ENCODE data around the gene THRAP3. TPM values are rescaled to one million over a fixed set of nuclear protein-coding genes. Genes with fewer than 3 reads are reported as not detected.

Gene THRAP3
- total and polyA plus RNA-seq, 2 of the 8 experiments (the other 6 are each of a cell fraction or from before 2014, with no cell fraction given): 40.2 to 183 TPM

DNA sequence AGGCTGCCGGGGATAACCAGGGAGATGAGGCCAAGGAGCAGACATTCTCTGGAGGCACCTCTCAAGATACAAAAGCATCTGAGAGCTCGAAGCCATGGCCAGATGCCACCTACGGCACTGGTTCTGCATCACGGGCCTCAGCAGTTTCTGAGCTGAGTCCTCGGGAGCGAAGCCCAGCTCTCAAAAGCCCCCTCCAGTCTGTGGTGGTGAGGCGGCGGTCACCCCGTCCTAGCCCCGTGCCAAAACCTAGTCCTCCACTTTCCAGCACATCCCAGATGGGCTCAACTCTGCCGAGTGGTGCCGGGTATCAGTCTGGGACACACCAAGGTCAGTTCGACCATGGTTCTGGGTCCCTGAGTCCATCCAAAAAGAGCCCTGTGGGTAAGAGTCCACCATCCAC is 62.6 kb downstream of the THRAP3 start (continued):
- TF ChIP-seq, protein P1, sequence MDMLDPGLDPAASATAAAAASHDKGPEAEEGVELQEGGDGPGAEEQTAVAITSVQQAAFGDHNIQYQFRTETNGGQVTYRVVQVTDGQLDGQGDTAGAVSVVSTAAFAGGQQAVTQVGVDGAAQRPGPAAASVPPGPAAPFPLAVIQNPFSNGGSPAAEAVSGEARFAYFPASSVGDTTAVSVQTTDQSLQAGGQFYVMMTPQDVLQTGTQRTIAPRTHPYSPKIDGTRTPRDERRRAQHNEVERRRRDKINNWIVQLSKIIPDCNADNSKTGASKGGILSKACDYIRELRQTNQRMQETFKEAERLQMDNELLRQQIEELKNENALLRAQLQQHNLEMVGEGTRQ (IDR thresholded peaks at IDR 0.05; ENCODE audit: low read length): no peak
- TF ChIP-seq BRCA1 (IDR thresholded peaks at IDR 0.05; ENCODE audit: low read depth, low read length) (no peak), SIN3A (conservative IDR thresholded peaks at IDR 0.05 in 1 of 2, IDR thresholded peaks at IDR 0.05 in 1 of 2; ENCODE audit: low read depth in 1 of 2, low read length in 2 of 2) (no peak), SP4 (IDR thresholded peaks at IDR 0.05; ENCODE audit: low read length) (no peak), EZH2 (IDR thresholded peaks at IDR 0.05; ENCODE audit: low read depth, low read length, severe bottlenecking) (no peak)

Measured in H1 (cell line).